Colonic mucosa (tissue), 4 donors: ENCODE data around the gene ELMO1. TPM values are rescaled to one million over a fixed set of nuclear protein-coding genes. Genes with fewer than 3 reads are reported as not detected.

Experiments used
- DNase-seq: peaks from one replicate; pipeline ENCODE4 v3.0.0-alpha.2; 2020
- H3K27ac ChIP-seq: fragments of 200-600 bp; one replicate; pipeline ENCODE4 v1.8.0; 2021
- H3K27me3 ChIP-seq: fragments of 200-600 bp; one replicate; pipeline ENCODE4 v1.8.0; 2021
- H3K36me3 ChIP-seq: fragments of 200-600 bp; one replicate; pipeline ENCODE4 v1.8.0; 2021
- H3K4me1 ChIP-seq: fragments of 200-600 bp; one replicate; pipeline ENCODE4 v1.8.0; 2021; ENCODE audit warnings: mild to moderate bottlenecking
- H3K4me3 ChIP-seq: fragments of 200-600 bp; one replicate; pipeline ENCODE4 v1.8.0; 2021
- H3K9ac ChIP-seq, 2 donors: one replicate each; pipeline ENCODE4 v1.7.0; 2013; ENCODE audit warnings: control low read depth in 2 of 2, low read depth in 2 of 2, low read length in 2 of 2
- H3K9me3 ChIP-seq: fragments of 200-600 bp; one replicate; pipeline ENCODE4 v1.8.0; 2021
- CTCF ChIP-seq: fragments of 200-600 bp; IDR thresholded peaks from one replicate; pipeline ENCODE4 v1.8.0; 2022; ENCODE audit warnings: antibody characterized with exemption, mild to moderate bottlenecking
- intact Hi-C: fragments of 100-400 bp; cut with DNase I; formaldehyde crosslinking; loops from one replicate; pipeline ENCODE4 v1.14.1; 2022
- total RNA-seq, 2 donors: library from RNA; stranded (reverse); fragmentation: NEBNext Ultra II Directional in 1 of 2; extraction: Animal tissue kit (Norgen Biotek cat#: 25700) in 1 of 2; gene quantifications; one replicate each; pipeline ENCODE4 v1.2.1, GENCODE V29; 2021
- donor health status: healthy.
- donor health status: DM: no; HTN: no; CAD: no.
- donor health status: DM: no; HTN: no; CAD: no.

The ELMO1 gene
- total RNA-seq, 2 donors from 2014 or later, result 4.2 to 4.7 TPM

GRCh38 chr7:36827726-36828703 is 620.6 kb downstream of the ELMO1 start:
- H3K27ac ChIP-seq, result no peak overlapping the region
- no peaks in the 10 kb centered on the region for H3K9me3 ChIP-seq
- no peaks in the 10 kb centered on the region for H3K4me1 ChIP-seq
- no peak overlapping the region for H3K4me3 ChIP-seq
- H3K9ac ChIP-seq, result no peak overlapping the region
- intact Hi-C loops, result no loop called here
- TF ChIP-seq CTCF, result no peak
- H3K36me3 ChIP-seq, result no peaks in the 10 kb centered on the region
- no peaks in the 10 kb centered on the region for H3K27me3 ChIP-seq
- no peak for DNase-seq

- Histone ChIP-seq H3K36me3 (no peaks in the 10 kb centered on the region), H3K27ac (no peak overlapping the region), H3K27me3 (no peaks in the 10 kb centered on the region), H3K4me3 (no peak overlapping the region), H3K9me3 (no peaks in the 10 kb centered on the region), H3K9ac (no peak overlapping the region), H3K4me1 (no peaks in the 10 kb centered on the region)
- TF ChIP-seq CTCF, result no peak
- intact Hi-C loops, result no loop called here
- no peak for DNase-seq
Observed at GRCh38 chr7:36825501-36825900, 623.2 kb downstream of the ELMO1 start.

GRCh38 chr7:36823353-36823752 is 625.3 kb downstream of the ELMO1 start:
- TF ChIP-seq CTCF, result no peak
- Histone ChIP-seq H3K9me3 (no peaks in the 10 kb centered on the region), H3K4me3 (no peak overlapping the region), H3K27ac (no peak overlapping the region), H3K4me1 (no peaks in the 10 kb centered on the region), H3K27me3 (no peaks in the 10 kb centered on the region), H3K9ac (no peak overlapping the region), H3K36me3 (no peaks in the 10 kb centered on the region)
- no peak for DNase-seq
- intact Hi-C loops, result no loop called here

- Histone ChIP-seq H3K9ac (no peak overlapping the region), H3K27me3 (no peaks in the 10 kb centered on the region), H3K27ac (no peak overlapping the region), H3K36me3 (no peaks in the 10 kb centered on the region), H3K4me3 (no peak overlapping the region), H3K4me1 (no peaks in the 10 kb centered on the region), H3K9me3 (no peaks in the 10 kb centered on the region)
- TF ChIP-seq CTCF, result no peak
- intact Hi-C loops, result no loop called here
- DNase-seq, result no peak
Observed at GRCh38 chr7:36821617-36822016, 627.0 kb downstream of the ELMO1 start.

- H3K4me1 ChIP-seq, result no peaks in the 10 kb centered on the region
- no peak for TF ChIP-seq CTCF
- no peak for DNase-seq
- H3K9ac ChIP-seq, result no peak overlapping the region
- H3K9me3 ChIP-seq, result no peaks in the 10 kb centered on the region
- H3K27me3 ChIP-seq, result no peaks in the 10 kb centered on the region
- H3K36me3 ChIP-seq, result no peaks in the 10 kb centered on the region
- intact Hi-C loops, result no loop called here
- no peak overlapping the region for H3K4me3 ChIP-seq
- no peak overlapping the region for H3K27ac ChIP-seq
Observed at GRCh38 chr7:36820527-36821170, 628.0 kb downstream of the ELMO1 start.
